SU-DHL-6 (cell line): ENCODE data around the gene PGAM4.

Experiments used
- H2AFZ ChIP-seq: fragments of 200-600 bp; sonication (generic); 2 replicates; pipeline ENCODE4 v1.6.1; 2014; ENCODE audit warnings: low read depth, mild to moderate bottlenecking, moderate library complexity, mixed read lengths, antibody characterized with exemption, low read length; ENCODE audit not compliant: severe bottlenecking
- H3F3A ChIP-seq: fragments of 200-600 bp; shearing (Covaris generic); 2 replicates; pipeline ENCODE4 v1.6.0; 2016; ENCODE audit warnings: antibody characterized with exemption, mild to moderate bottlenecking; ENCODE audit not compliant: insufficient read depth
- H3K27ac ChIP-seq: fragments of 200-600 bp; sonication (generic); 2 replicates; pipeline ENCODE4 v1.5.1; 2016; ENCODE audit warnings: low read depth, mild to moderate bottlenecking, low read length, moderate library complexity, mixed read lengths
- H3K27me3 ChIP-seq: fragments of 200-600 bp; sonication (generic), shearing (Covaris generic); 2 replicates; pipeline ENCODE4 v1.6.0; 2014; ENCODE audit warnings: mild to moderate bottlenecking, low read length
- H3K36me3 ChIP-seq: fragments of 200-600 bp; sonication (generic); 2 replicates; pipeline ENCODE4 v1.6.1; 2014; ENCODE audit warnings: mild to moderate bottlenecking, low read length, mixed read lengths
- H3K4me2 ChIP-seq: fragments of 300-600, 200-600 bp; shearing (Covaris generic), sonication (generic); 2 replicates; pipeline ENCODE4 v1.6.0; 2014; ENCODE audit warnings: low read length, low read depth, mild to moderate bottlenecking; ENCODE audit not compliant: poor library complexity, severe bottlenecking
- H3K4me3 ChIP-seq: fragments of 200-600 bp; sonication (generic); 2 replicates; pipeline ENCODE4 v1.5.1; 2014; ENCODE audit warnings: antibody characterized with exemption, low read length, mild to moderate bottlenecking, mixed read lengths; ENCODE audit not compliant: insufficient read depth, poor library complexity, severe bottlenecking
- H3K79me2 ChIP-seq: fragments of 200-600 bp; sonication (generic); 2 replicates; pipeline ENCODE4 v1.6.1; 2014; ENCODE audit warnings: mild to moderate bottlenecking, low read length, moderate library complexity; ENCODE audit not compliant: insufficient read depth
- H3K9ac ChIP-seq: fragments of 200-600 bp; sonication (generic); 2 replicates; pipeline ENCODE4 v1.7.0; 2014; ENCODE audit warnings: mild to moderate bottlenecking, low read length
- H3K9me2 ChIP-seq: fragments of 200-600 bp; sonication (generic); replicated peaks from 2 replicates; pipeline ENCODE4 v1.6.1; 2014; ENCODE audit warnings: low read length; ENCODE audit not compliant: insufficient read depth
- H3K9me3 ChIP-seq: fragments of 200-600 bp; sonication (generic); 2 replicates; pipeline ENCODE4 v1.6.1; 2014; ENCODE audit warnings: low read length, mixed read lengths; ENCODE audit not compliant: insufficient read depth
- H4K20me1 ChIP-seq: fragments of 200-600 bp; sonication (generic); 2 replicates; pipeline ENCODE4 v1.6.1; 2014; ENCODE audit warnings: low read depth, mild to moderate bottlenecking, antibody characterized with exemption, low read length, moderate library complexity, mixed read lengths
- CTCF ChIP-seq: fragments of 200-600 bp; sonication (generic); IDR thresholded peaks from one replicate; pipeline ENCODE4 v1.5.1; 2017; ENCODE audit warnings: antibody characterized with exemption, mild to moderate bottlenecking, low read length, moderate library complexity; ENCODE audit not compliant: insufficient read depth, poor library complexity, severe bottlenecking
- EZH2phosphoT487 ChIP-seq: fragments of 200-600 bp; sonication (generic), shearing (Covaris generic); conservative IDR thresholded peaks from 2 replicates; pipeline ENCODE4 v1.6.1; 2018; ENCODE audit warnings: mild to moderate bottlenecking, antibody characterized with exemption, low read length, moderate library complexity, mixed read lengths

The PGAM4 gene

GRCh38 chrX:77960567-77960966 is 8.9 kb downstream of the PGAM4 start:
- H3K9me2 ChIP-seq, result no peaks in the 10 kb centered on the region
- no peaks in the 10 kb centered on the region for H3K36me3 ChIP-seq
- no peaks in the 10 kb centered on the region for H3K27me3 ChIP-seq
- H4K20me1 ChIP-seq, result no peaks in the 10 kb centered on the region
- H2AFZ ChIP-seq, result no peak overlapping the region
- no peak overlapping the region for H3K4me3 ChIP-seq
- TF ChIP-seq CTCF, result no peak
- no peak for TF ChIP-seq EZH2phosphoT487
- no peaks in the 10 kb centered on the region for H3K9me3 ChIP-seq
- no peaks in the 10 kb centered on the region for H3F3A ChIP-seq
- H3K27ac ChIP-seq, result no peak overlapping the region
- no peak overlapping the region for H3K4me2 ChIP-seq
- no peak overlapping the region for H3K9ac ChIP-seq
- H3K79me2 ChIP-seq, result no peaks in the 10 kb centered on the region

GRCh38 chrX:77953708-77954107 is 15.7 kb downstream of the PGAM4 start:
- Histone ChIP-seq H2AFZ (no peak overlapping the region), H3K9ac (no peak overlapping the region), H3K27ac (no peak overlapping the region), H3K9me3 (no peaks in the 10 kb centered on the region), H4K20me1 (no peaks in the 10 kb centered on the region), H3K79me2 (no peaks in the 10 kb centered on the region), H3K4me2 (no peak overlapping the region), H3K9me2 (no peaks in the 10 kb centered on the region), H3K4me3 (no peak overlapping the region), H3K27me3 (no peaks in the 10 kb centered on the region), H3K36me3 (no peaks in the 10 kb centered on the region), H3F3A (no peaks in the 10 kb centered on the region)
- TF ChIP-seq CTCF (no peak), EZH2phosphoT487 (no peak)

- H3K9me3 ChIP-seq, result no peaks in the 10 kb centered on the region
- no peak overlapping the region for H3K9ac ChIP-seq
- H3K4me3 ChIP-seq, result no peak overlapping the region
- no peak overlapping the region for H3K27ac ChIP-seq
- no peaks in the 10 kb centered on the region for H3F3A ChIP-seq
- no peaks in the 10 kb centered on the region for H3K27me3 ChIP-seq
- TF ChIP-seq CTCF (no peak), EZH2phosphoT487 (no peak)
- H3K36me3 ChIP-seq, result no peaks in the 10 kb centered on the region
- no peak overlapping the region for H2AFZ ChIP-seq
- H4K20me1 ChIP-seq, result no peaks in the 10 kb centered on the region
- no peaks in the 10 kb centered on the region for H3K9me2 ChIP-seq
- H3K4me2 ChIP-seq, result no peak overlapping the region
- no peaks in the 10 kb centered on the region for H3K79me2 ChIP-seq
Measured at GRCh38 chrX:77953302-77953701, 16.1 kb downstream of the PGAM4 start.

- no peak overlapping the region for H3K4me3 ChIP-seq
- H3K27me3 ChIP-seq, result no peaks in the 10 kb centered on the region
- H3K36me3 ChIP-seq, result no peaks in the 10 kb centered on the region
- H3K4me2 ChIP-seq, result no peak overlapping the region
- no peaks in the 10 kb centered on the region for H3F3A ChIP-seq
- H2AFZ ChIP-seq, result no peak overlapping the region
- no peaks in the 10 kb centered on the region for H4K20me1 ChIP-seq
- no peak overlapping the region for H3K27ac ChIP-seq
- no peaks in the 10 kb centered on the region for H3K9me3 ChIP-seq
- TF ChIP-seq CTCF (no peak), EZH2phosphoT487 (no peak)
- H3K9me2 ChIP-seq, result no peaks in the 10 kb centered on the region
- H3K9ac ChIP-seq, result no peak overlapping the region
- H3K79me2 ChIP-seq, result no peaks in the 10 kb centered on the region
Measured at GRCh38 chrX:77952173-77952572, 17.3 kb downstream of the PGAM4 start.
